GM18507 (cell line): ENCODE data around the gene CCDC34.

ENCODE experiments used
- DNase-seq: peaks from one replicate; pipeline ENCODE4 v3.0.0; 2011; ENCODE audit warnings: low read depth; ENCODE audit not compliant: insufficient read length; ENCODE audit errors: extremely low spot score
- FAIRE-seq: peaks from 2 replicates; lab custom pipeline; 2011; peaks lifted over from hg19 to GRCh38; lab: Jason Lieb, UNC

Gene CCDC34

DNA sequence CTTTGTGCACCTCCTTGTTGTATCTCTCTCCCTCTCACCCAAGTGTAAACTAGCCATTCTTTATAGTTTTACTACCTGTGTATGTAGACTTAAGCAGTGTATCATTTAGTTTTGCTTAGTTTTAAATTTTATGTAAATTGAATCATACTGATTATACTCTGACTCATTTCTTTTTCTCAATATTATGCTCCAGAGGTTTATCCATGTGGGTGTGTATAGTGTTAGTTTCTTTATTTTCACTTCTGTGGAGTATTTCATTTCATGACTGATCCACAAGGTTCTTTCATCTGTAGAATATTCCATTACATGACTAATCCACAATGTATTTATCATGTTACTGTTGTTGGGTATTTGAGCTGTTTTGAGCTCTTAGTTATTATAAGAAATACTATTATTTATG lies 62.0 kb downstream of the CCDC34 start:
- FAIRE-seq (no peak), DNase-seq (no peak)

DNA sequence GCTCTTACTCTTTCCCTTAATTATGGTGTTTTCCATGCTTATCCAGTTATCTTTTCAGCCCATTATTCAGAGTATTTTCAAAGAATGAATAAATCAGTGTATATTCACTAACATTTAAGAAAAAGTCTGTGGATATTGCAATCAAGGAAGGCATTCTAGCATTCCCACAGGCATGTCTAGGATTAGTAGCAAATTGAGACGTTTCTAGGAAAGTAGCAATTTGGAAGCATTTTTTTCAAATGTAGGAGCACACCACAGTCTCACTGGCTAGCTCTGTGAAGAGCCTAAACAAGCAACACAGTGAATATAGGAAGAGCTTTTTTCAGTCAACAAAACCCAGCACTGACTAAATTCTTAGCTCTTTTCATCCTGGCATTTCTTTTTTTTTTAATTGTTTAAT lies 65.4 kb downstream of the CCDC34 start:
- DNase-seq = no peak
- FAIRE-seq = no peak

DNA sequence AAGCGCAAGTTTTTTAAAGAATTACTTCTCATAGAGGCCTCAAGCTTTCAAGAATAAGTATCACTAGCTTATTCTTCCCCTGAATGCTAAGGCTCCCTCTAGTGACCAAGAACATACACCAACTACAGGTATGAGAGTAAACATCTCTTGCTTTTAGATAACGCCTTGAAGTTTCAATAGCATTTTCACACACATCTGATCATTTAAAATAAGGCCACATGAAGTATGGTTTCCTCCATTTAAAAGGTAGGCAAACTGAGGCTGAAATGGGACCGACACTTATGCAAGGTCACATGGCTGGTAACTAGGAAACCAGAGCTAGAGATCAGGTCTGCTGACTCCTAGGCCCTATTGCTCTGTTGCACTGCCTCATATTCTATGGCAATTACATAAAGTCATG lies 66.5 kb downstream of the CCDC34 start:
- DNase-seq (no peak), FAIRE-seq (peak; percentile 5)

DNA sequence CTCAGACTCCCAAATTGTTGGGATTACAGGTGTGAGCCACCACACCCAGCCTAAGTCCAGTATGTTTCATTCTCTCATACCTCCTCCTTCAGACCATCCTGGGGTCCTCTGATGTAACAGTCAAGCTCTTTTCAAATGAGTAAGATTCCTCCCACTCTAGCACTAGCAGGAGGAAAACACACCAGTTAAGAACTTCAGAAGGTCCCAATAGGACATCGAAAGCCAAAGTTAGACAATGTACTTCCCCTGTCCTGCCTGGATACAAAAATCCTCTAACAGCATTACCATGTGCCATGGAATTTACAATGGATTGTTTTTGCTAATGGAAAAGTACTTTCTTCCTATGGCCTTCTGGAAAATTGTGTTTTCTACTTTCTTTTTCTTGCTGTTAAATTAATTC lies 67.1 kb downstream of the CCDC34 start:
- FAIRE-seq (no peak), DNase-seq (no peak)

DNA sequence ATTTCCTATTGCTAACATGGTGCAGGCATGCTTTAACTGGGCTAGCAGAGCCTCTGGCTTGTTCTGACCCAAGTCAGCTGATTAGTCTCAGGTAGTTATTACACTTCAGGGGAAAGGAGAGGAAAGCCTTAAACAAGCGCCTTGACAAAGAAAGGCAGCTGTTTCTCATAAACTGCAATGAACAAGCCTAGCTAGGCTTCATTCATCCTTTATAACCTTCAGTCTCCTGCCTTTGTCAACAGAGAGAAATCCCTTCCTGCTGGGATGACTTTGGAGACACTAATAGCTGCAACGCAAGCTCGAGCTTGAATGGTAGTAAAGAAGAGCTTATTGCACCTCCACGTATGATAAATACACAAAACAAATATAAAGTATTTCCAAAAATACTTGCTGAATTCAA lies 68.4 kb downstream of the CCDC34 start:
- FAIRE-seq = no peak
- DNase-seq = no peak

DNA sequence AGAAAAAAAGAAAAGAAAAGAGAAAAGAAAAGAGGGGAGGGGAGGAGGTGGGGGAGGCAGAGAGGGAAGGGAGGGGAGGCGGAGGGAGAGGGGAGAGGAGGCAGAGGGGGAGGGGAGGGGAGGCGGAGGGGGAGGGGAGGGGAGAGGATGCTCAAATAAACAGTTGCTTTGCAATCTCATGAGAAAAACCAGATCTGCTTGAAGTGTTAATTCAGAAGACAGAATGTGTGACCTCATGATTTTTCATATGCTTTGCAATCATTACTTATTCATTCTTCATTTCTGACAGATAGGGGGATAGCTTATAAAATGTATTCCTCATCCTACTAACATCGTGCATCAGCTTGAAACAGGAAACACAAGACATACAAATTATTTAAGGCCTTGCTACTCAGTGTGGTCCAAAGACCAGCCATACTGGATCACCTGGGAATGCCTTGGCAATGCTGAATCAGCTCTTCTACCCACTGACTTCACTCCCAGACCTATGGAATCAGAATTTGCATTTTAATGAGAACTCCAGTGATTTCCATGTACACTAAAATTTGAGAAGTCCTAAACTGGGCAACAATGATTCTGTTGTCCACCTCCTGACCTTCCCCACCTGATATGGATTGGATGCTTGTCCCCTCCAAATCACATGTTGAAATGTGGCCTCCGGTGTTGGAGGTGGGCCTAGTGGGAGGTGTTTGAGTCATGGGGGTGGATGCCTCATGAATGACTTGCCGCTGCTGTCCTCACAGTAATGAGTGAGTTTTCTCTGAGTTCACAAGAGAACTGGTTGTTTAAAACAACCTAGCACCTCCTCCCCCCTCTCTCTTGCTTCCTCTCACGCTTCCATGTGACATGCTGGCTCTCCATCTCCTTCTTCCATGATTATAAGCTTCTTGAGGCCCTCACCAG lies 69.2 kb downstream of the CCDC34 start:
- DNase-seq (no peak), FAIRE-seq (no peak)

DNA sequence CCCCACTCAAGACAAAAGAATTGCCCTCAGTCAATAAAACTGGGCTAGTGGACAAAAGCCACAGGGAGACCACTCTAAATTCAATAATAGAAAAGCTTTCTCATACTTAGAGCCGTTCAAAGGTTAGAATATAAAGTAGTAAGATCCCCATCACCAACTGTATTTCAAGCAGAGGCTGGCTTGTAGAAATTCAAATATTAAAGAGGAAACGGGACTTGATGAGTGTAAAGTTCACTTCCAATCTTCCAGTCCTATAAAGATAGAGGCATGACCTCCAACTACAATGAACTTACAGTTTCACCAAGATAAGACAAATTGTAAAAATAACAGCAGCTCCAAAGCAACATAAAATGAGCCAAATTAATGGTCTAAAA lies 70.4 kb downstream of the CCDC34 start:
- DNase-seq = no peak
- no peak for FAIRE-seq

DNA sequence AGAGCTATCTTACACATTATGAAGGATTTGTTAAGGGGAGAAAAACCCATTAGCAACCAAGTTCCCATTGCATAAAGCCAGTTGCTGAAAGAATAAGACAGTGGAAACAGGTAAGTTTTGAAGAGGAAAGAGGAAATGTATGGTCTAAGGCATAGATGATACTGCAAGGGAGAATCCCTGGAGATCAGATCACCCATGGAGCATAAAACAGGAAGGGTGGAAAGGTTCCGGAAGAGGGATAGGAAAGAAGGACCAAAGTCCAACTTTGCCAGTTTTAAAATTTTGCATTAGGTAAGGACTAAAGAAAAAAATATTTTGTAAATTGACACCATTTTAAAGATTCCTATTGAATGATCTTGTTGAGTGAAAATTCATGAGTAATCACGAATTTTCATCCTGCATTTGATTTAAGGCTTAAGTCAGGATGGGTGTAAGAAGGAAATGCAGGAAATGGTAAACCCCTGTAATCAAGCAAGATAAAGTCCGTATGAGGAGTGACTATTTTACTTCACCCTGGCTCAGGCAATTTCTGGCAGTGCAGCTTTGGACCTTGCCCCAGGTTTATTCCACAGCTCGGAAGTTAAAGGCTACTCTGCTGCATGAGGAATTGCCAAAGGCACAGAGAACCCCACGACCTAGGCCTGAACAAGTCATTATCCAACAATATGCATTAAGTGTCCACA lies 70.9 kb downstream of the CCDC34 start:
- FAIRE-seq (no peak), DNase-seq (no peak)

DNA sequence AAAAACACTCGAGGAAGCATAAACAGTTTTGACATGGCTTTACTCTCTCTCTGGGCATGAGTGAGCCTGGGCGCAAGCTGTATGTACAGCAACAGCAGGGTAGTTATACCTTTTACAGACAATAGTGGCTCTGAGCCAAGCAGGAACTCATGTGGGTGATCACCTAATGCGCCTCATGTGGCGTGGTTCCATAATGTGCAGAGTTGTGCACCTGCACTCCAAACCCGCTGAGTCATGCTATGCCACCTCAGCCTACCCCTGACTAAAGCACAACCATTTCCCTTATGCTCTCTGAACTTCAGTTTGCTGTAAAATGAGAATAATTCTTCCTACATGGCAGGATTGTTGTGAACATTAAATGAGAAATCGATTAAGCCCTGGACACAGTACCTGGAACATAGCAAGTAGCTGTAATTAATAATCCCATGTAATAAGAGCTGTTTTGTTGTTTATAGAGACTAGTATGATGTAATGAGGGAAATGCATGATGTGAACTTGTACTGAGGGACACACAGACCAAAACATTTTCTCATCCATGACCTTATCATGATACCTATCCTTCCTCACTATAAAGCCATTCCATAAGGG lies 71.6 kb downstream of the CCDC34 start:
- FAIRE-seq (no peak), DNase-seq (no peak)

DNA sequence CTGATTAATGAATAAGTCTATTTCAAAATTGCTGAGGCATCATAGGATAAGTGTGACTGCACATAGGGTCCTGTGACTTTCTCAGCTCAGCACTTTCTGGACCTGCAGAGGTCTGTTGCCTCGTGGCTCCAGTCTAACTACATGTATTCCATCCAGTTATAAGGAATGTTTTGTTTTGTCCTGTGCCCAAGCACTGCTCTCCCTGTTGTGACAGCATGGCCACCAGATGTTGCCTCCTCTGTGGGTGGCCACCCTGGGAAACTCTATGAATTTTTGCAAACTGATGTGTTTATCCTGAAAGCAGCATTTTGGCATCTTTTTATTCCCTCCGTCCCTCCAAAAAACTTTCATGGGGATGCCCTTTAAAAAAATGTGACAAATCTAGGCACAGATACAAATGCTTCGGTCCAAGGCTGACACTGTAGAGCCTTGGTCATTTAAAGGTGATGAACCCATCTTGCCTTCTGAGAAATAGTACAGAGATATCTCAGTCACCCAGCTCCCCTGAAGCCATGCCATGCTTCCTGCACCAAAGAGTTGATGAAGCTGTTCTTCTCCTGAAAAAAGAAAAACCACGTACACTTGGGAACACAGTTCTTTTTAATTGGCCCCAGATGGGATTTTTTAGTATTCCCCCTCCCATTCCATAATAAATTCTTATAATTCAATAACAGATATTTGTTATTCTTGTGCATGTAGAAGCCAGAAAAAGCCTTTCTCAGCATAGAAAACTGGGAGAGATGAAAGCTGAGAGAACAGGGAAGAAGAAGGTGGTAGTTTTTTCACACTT lies 72.6 kb downstream of the CCDC34 start:
- no peak for FAIRE-seq
- no peak for DNase-seq
